Measurements from ENCODE around the gene PRDM2. TPM values are rescaled to one million over a fixed set of nuclear protein-coding genes. Genes with fewer than 3 reads are reported as not detected.

PRDM2 gene
- total and polyA plus RNA-seq, 10 donors = 12.0 to 75.7 (median 57.4) TPM

- Histone ChIP-seq H3K27ac (no peak overlapping the region), H3K4me1 (no peaks in the 10 kb centered on the region), H3K4me3 (no peak overlapping the region), H3K36me3 (no peaks in the 10 kb centered on the region), H3K27me3 (replicated peaks in 1 of 7) (peaks cover 0 to 94% (median 11%) of the 10 kb centered on the region in 7 donors), H3K9me3 (peaks cover 0 to 11% (median 0%) of the 10 kb centered on the region in 8 donors)
- intact Hi-C loops (cut with DNase I; ENCODE audit: low total_unique reads) = no loop called here
- no peak for DNase-seq
- 57 to 68% (median 60%) methylated on average over 7 of the region's 7 CpGs for WGBS, 5 donors
- TF ChIP-seq POLR2AphosphoS5 (IDR thresholded peaks at IDR 0.05) = no peak
- TF ChIP-seq, protein P1, sequence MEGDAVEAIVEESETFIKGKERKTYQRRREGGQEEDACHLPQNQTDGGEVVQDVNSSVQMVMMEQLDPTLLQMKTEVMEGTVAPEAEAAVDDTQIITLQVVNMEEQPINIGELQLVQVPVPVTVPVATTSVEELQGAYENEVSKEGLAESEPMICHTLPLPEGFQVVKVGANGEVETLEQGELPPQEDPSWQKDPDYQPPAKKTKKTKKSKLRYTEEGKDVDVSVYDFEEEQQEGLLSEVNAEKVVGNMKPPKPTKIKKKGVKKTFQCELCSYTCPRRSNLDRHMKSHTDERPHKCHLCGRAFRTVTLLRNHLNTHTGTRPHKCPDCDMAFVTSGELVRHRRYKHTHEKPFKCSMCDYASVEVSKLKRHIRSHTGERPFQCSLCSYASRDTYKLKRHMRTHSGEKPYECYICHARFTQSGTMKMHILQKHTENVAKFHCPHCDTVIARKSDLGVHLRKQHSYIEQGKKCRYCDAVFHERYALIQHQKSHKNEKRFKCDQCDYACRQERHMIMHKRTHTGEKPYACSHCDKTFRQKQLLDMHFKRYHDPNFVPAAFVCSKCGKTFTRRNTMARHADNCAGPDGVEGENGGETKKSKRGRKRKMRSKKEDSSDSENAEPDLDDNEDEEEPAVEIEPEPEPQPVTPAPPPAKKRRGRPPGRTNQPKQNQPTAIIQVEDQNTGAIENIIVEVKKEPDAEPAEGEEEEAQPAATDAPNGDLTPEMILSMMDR (IDR thresholded peaks at IDR 0.05 in 8 of 11, conservative IDR thresholded peaks at IDR 0.05 in 3 of 11) = no peak
- TF ChIP-seq POLR2A (IDR thresholded peaks at IDR 0.05) = no peak
Observed at GRCh38 chr1:13869172-13869797, 169.3 kb downstream of the PRDM2 start.

DNA sequence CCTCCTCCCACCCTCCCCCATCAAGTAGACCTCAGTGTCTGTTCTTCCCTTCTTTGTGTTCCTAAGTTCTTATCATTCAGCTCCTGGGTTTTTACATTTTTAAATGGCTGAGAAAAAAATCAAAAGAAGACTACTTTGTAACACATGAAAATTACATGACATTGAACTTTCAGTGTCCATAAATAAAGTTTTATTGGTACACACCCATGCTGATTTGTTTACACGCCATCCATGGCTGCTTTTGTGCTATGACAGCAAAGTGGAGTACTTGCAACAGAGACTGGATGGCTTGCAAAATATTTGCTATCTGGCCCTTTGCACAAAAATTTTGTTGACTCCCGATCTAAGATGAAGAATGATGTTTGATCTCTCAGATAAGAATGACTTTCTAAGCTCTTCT is 171.4 kb downstream of the PRDM2 start:
- Histone ChIP-seq H3K27ac (no peak overlapping the region), H3K4me1 (no peaks in the 10 kb centered on the region), H3K9me3 (peaks cover 0 to 11% (median 0%) of the 10 kb centered on the region in 8 donors), H3K27me3 (replicated peaks in 1 of 7) (peaks cover 0 to 93% (median 8%) of the 10 kb centered on the region in 7 donors), H3K4me3 (no peak overlapping the region), H3K36me3 (no peaks in the 10 kb centered on the region)
- intact Hi-C loops (cut with DNase I; ENCODE audit: low total_unique reads) = no loop called here
- no peak for DNase-seq
- no peak for TF ChIP-seq POLR2A (IDR thresholded peaks at IDR 0.05)
- no peak for TF ChIP-seq POLR2AphosphoS5 (IDR thresholded peaks at IDR 0.05)
- TF ChIP-seq, protein P1 (IDR thresholded peaks at IDR 0.05 in 8 of 11, conservative IDR thresholded peaks at IDR 0.05 in 3 of 11) = no peak
- WGBS, 5 donors = 80 to 91% (median 83%) methylated on average over 2 of the region's 2 CpGs

GRCh38 chr1:13871886-13872285 is 171.9 kb downstream of the PRDM2 start:
- Histone ChIP-seq H3K27me3 (replicated peaks in 1 of 7) (peaks cover 0 to 93% (median 8%) of the 10 kb centered on the region in 7 donors), H3K9me3 (peaks cover 0 to 11% (median 0%) of the 10 kb centered on the region in 8 donors), H3K27ac (no peak overlapping the region), H3K4me1 (no peaks in the 10 kb centered on the region), H3K4me3 (no peak overlapping the region), H3K36me3 (no peaks in the 10 kb centered on the region)
- TF ChIP-seq, protein P1 (IDR thresholded peaks at IDR 0.05 in 8 of 11, conservative IDR thresholded peaks at IDR 0.05 in 3 of 11) = no peak
- no peak for TF ChIP-seq POLR2AphosphoS5 (IDR thresholded peaks at IDR 0.05)
- TF ChIP-seq POLR2A (IDR thresholded peaks at IDR 0.05) = no peak
- DNase-seq = no peak
- WGBS, 5 donors = 75 to 89% (median 84%) methylated on average over 3 of the region's 3 CpGs
- intact Hi-C loops (cut with DNase I; ENCODE audit: low total_unique reads) = no loop called here

DNA sequence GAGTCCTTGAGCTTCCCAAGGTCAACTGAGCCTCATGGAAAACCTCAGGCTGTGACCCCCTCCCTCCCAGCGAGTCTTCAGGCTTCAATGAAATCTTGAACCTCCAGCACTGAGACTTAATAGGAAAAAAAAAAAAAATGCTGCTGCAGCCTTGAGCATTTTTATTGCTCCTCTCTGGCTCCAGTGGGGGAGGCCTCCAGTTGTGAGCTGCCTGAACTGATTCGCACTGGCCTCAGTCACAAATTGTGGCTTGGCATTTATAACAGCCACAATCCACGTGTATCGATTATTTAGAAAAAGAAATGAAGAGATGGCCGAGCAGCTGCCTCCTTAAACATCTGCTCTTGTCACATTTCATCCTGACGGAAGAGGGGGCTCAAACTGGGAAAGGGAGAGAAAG is 173.0 kb downstream of the PRDM2 start:
- H3K4me3 ChIP-seq = no peak overlapping the region
- intact Hi-C loops (cut with DNase I; ENCODE audit: low total_unique reads) = no loop called here

More for the DNA sequence above, 173.0 kb downstream of the PRDM2 start:
- TF ChIP-seq POLR2AphosphoS5 (IDR thresholded peaks at IDR 0.05) (no peak), POLR2A (IDR thresholded peaks at IDR 0.05) (no peak)
- TF ChIP-seq, protein P1 (IDR thresholded peaks at IDR 0.05 in 8 of 11, conservative IDR thresholded peaks at IDR 0.05 in 3 of 11) = no peak
- Histone ChIP-seq H3K27ac (no peak overlapping the region), H3K4me1 (no peaks in the 10 kb centered on the region), H3K27me3 (replicated peaks in 1 of 7) (peaks cover 0 to 94% (median 8%) of the 10 kb centered on the region in 7 donors), H3K36me3 (no peaks in the 10 kb centered on the region), H3K9me3 (peaks cover 0 to 11% (median 0%) of the 10 kb centered on the region in 8 donors)
- DNase-seq = no peak
- 70 to 84% (median 79%) methylated on average over 6 of the region's 6 CpGs for WGBS, 5 donors

Data from spleen (tissue), 11 donors.